Ovary (tissue), 3 donors: ENCODE data around the gene ANKRD60.

Source experiments
- CTCF ChIP-seq, 3 donors: fragments of 450-650 bp in 2 of 3; fragments of 200-600 bp in 1 of 3; IDR thresholded peaks; one replicate each; pipeline versions ENCODE4 v1.5.1 to v1.8.0; 2016 to 2022; ENCODE audit warnings: antibody characterized with exemption in 3 of 3, mild to moderate bottlenecking in 1 of 3
- POLR2A ChIP-seq: fragments of 450-650 bp; IDR thresholded peaks from one replicate; pipeline ENCODE4 v1.6.1; 2017; ENCODE audit warnings: antibody characterized with exemption, mild to moderate bottlenecking, moderate library complexity
- donor health status: DM: no; HTN: no; CAD: no.

- no peak for TF ChIP-seq POLR2A
- no peak for TF ChIP-seq CTCF (IDR thresholded peaks at IDR 0.05)
Measured at GRCh38 chr20:58208944-58209343, 19.5 kb downstream of the ANKRD60 start.
